ENCODE measurements around the gene HTR1E.
A peak's percentile ranks its signal among the peaks of the same experiment; 100 is the strongest.

HTR1E gene

GRCh38 chr6:86934365-86934764, 3.0 kb upstream of the HTR1E start:
- no peak overlapping the region for H3K4me3 Mint-ChIP-seq
- no peak for DNase-seq
- no peak overlapping the region for H3K27ac Mint-ChIP-seq
- H3K4me1 Mint-ChIP-seq, result no peaks in the 10 kb centered on the region
- no peaks in the 10 kb centered on the region for H3K36me3 Mint-ChIP-seq (ENCODE audit: low read depth)
- no peak for TF ChIP-seq CTCF (IDR thresholded peaks at IDR 0.05)
- peaks cover 54% of the 10 kb centered on the region for H3K27me3 Mint-ChIP-seq (ENCODE audit: low read depth, poor library complexity)
- no peaks in the 10 kb centered on the region for H3K9me3 Mint-ChIP-seq

- Mint-ChIP-seq H3K27ac (no peak overlapping the region), H3K9me3 (no peaks in the 10 kb centered on the region)
- no peak for DNase-seq
These were observed 502 bp upstream of the HTR1E start for GRCh38 chr6:86936834-86937218.

GRCh38 chr6:86938814-86939213, 1.5 kb downstream of the HTR1E start:
- no peak for DNase-seq
- H3K4me1 Mint-ChIP-seq, result no peaks in the 10 kb centered on the region
- no peaks in the 10 kb centered on the region for H3K36me3 Mint-ChIP-seq (ENCODE audit: low read depth)
- peaks cover 76% of the 10 kb centered on the region for H3K27me3 Mint-ChIP-seq (ENCODE audit: low read depth, poor library complexity)
- H3K4me3 Mint-ChIP-seq, result no peak overlapping the region
- no peaks in the 10 kb centered on the region for H3K9me3 Mint-ChIP-seq
- TF ChIP-seq CTCF (IDR thresholded peaks at IDR 0.05), result no peak
- H3K27ac Mint-ChIP-seq, result no peak overlapping the region

More at GRCh38 chr6:86936834-86937218, 502 bp upstream of the HTR1E start:
- Mint-ChIP-seq H3K4me1 (no peaks in the 10 kb centered on the region), H3K36me3 (ENCODE audit: low read depth) (no peaks in the 10 kb centered on the region), H3K27me3 (ENCODE audit: low read depth, poor library complexity) (peaks cover 76% of the 10 kb centered on the region), H3K4me3 (peak overlapping the region; percentile 85)
- TF ChIP-seq CTCF (IDR thresholded peaks at IDR 0.05), result no peak

DNA sequence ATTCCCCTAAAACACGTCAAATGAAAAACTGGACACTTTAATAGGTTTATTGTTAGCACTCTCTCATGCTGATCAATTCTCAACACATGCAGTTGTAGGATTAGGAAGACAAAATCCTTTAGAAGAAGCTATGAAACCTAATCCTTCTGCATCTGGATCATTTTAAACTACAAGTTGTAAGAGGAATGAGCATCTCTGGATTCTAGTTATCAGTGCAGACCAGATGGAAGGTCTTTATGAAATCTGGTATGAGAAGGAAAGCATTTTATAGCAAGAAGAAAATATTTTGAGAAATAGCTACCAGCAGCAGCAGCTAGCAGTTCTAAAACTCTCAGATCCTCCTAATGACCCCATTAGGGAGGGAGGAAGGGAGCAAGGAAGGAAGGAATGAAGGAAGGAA, 4.1 kb downstream of the HTR1E start:
- TF ChIP-seq CTCF (IDR thresholded peaks at IDR 0.05), result no peak
- H3K27ac Mint-ChIP-seq, result no peak overlapping the region
- no peaks in the 10 kb centered on the region for H3K4me1 Mint-ChIP-seq
- peaks cover 58% of the 10 kb centered on the region for H3K27me3 Mint-ChIP-seq (ENCODE audit: low read depth, poor library complexity)
- H3K36me3 Mint-ChIP-seq (ENCODE audit: low read depth), result no peaks in the 10 kb centered on the region
- DNase-seq, result no peak
- no peaks in the 10 kb centered on the region for H3K9me3 Mint-ChIP-seq
- H3K4me3 Mint-ChIP-seq, result no peak overlapping the region

DNA sequence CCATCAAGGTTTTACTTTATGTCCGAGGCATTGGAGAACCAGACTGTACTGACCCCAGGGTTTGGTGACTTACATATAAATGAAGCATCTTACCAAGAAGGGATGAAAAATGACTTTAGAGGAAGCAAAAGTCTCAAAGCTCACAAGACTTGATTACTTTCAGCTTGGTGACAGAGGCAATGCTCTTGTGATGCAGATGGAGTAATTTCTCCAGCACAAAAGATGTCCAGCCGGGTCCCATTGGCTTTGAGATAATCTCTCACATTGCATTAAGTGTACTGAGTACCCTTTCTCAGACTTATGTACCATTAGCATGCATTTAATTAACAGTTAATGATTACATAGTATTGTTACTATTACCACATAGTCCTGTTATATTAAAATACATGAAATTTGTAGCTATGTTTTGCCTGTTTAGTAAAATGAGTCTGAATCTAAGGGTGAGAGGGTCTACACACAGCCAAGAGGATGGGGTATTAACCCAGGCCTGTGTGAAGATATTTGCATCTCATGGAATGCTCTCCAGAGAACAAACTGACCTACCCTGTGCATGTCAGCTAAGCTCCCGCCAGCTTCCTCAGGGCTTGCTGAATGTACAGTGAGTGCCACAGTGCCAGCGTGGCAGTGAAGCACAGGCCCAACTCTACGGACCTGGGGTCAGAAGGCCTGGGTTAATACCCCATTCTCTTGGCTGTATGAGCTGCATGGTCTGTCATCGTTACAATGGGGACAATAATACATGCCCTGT, 5.6 kb downstream of the HTR1E start:
- no peak for DNase-seq
- no peak for TF ChIP-seq CTCF (IDR thresholded peaks at IDR 0.05)
- Mint-ChIP-seq H3K27ac (no peak overlapping the region), H3K9me3 (no peaks in the 10 kb centered on the region), H3K36me3 (ENCODE audit: low read depth) (no peaks in the 10 kb centered on the region), H3K4me3 (no peak overlapping the region), H3K27me3 (ENCODE audit: low read depth, poor library complexity) (peaks cover 44% of the 10 kb centered on the region), H3K4me1 (no peaks in the 10 kb centered on the region)

DNA sequence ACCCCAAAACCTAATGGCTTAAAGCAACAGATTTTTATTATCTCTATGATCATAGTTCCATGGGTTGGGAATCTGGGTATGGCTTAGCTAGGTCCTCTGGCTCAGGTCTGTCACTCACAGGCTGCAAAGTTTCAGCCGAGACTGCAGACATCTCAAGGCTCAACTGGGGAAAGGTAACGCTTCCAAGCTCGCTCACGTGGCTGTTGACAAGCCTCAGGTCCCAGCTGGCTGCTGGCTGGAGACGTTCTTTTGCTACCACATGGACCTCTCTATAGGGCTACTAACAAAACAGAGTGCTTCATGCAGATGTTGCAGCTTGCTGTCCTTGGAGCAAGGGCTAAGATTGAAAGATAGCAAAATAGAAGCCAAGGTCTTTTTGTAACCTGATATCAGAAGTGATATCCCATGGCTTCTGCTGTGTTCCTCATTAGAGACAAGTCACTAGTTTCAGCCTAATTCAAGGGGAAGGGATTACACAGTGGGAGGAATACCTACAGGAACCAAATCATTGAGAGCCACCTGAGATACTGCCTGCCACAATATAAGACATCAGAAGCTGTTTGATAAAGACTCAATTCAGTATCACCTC, 6.6 kb downstream of the HTR1E start:
- H3K36me3 Mint-ChIP-seq (ENCODE audit: low read depth), result no peaks in the 10 kb centered on the region

More for the DNA sequence above, 6.6 kb downstream of the HTR1E start:
- DNase-seq, result no peak
- Mint-ChIP-seq H3K27me3 (ENCODE audit: low read depth, poor library complexity) (peaks cover 34% of the 10 kb centered on the region), H3K4me3 (no peak overlapping the region), H3K27ac (no peak overlapping the region), H3K4me1 (no peaks in the 10 kb centered on the region), H3K9me3 (no peaks in the 10 kb centered on the region)
- TF ChIP-seq CTCF (IDR thresholded peaks at IDR 0.05), result no peak
